ENCODE measurements around the gene HDAC4. TPM values are rescaled to one million over a fixed set of nuclear protein-coding genes. Genes with fewer than 3 reads are reported as not detected.

The HDAC4 gene
- total RNA-seq, 1 experiment from 2014 or later: 61.5 TPM

DNA sequence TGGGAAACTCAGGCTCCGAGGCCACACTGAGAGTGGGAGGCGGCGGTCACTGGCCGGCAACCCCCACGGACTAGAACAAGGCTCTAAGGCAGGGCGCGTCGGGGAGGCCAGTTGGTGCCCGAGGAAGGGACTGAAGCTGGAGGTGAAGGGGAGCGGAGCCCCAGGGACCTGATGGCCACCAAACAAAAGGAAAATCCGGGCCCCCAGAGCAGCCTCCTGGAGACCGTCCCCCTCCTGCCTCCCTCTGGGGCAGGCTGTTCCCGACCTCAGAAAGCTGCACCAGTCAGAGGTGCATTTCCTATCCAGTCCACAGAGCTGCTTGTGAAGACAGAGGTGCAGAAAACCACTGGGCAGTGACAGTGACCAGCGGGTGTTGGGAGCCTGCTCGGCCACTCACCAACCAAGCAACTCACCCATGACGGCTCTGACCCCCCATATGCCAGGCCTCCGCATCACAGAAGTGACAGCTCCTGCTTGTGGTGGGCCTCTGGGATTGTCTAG, 380.2 kb downstream of the HDAC4 start:
- H3K4me2 ChIP-seq: no peak overlapping the region
- H3K36me3 ChIP-seq (ENCODE audit: low read depth): no peaks in the 10 kb centered on the region
- peaks cover 3% of the 10 kb centered on the region; the same call in 1 of the 2 replicates for H4K20me1 ChIP-seq (ENCODE audit: insufficient read depth)
- no TSS peak for BruUV-seq (replicated peaks)
- no peaks in the 10 kb centered on the region for H3K79me2 ChIP-seq (ENCODE audit: low read depth)
- no peaks in the 10 kb centered on the region for H3K9me2 ChIP-seq (ENCODE audit: insufficient read depth)
- H3K27ac ChIP-seq: no peak overlapping the region
- H3F3A ChIP-seq (ENCODE audit: insufficient read depth, low read depth): peaks cover 6% of the 10 kb centered on the region; the same call in 1 of the 2 replicates
- intact Hi-C loops (cut with micrococcal nuclease; ENCODE audit: unreplicated experiment): no loop called here
- no peaks in the 10 kb centered on the region for H3K9me3 ChIP-seq (ENCODE audit: insufficient read depth, low read depth)
- ChIA-PET CTCF (no interaction called here), POLR2A (ENCODE audit: unreplicated experiment) (no interaction called here)
- DNase-seq: no peak
- no peak overlapping the region for H2AFZ ChIP-seq
- H3K4me1 ChIP-seq (replicated peaks; ENCODE audit: insufficient read depth): no peaks in the 10 kb centered on the region
- H3K27me3 ChIP-seq (ENCODE audit: insufficient read depth, low read depth): peaks cover 99% of the 10 kb centered on the region
- TF ChIP-seq CTCF (conservative IDR thresholded peaks at IDR 0.05): no peak
- no peak for TF ChIP-seq EZH2 (IDR thresholded peaks at IDR 0.05; ENCODE audit: low read depth)
- H3K4me3 ChIP-seq: no peak overlapping the region

DNA sequence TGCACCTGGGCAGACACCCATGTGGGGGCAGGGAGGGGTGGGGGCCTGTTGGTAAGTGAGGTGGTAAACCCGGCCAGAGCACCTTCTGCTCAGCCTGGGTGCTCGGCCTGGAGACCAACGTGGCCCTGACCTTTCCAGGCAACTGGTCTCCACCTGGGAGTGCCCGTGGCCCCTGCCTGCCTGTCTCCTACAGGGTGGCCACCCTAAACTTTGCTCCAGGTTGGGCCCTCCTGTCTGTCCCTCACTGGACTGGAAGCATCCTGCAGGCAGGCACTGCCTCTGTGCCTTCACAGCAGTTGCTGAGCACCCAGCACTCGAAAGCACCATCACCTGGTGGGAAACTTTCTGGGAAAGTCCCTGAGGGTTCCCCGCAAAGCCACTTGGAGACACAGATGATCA, 381.6 kb downstream of the HDAC4 start:
- Histone ChIP-seq H3K9me2 (ENCODE audit: insufficient read depth) (no peaks in the 10 kb centered on the region), H3F3A (ENCODE audit: insufficient read depth, low read depth) (peaks cover 6% of the 10 kb centered on the region; the same call in 1 of the 2 replicates), H3K4me1 (replicated peaks; ENCODE audit: insufficient read depth) (no peaks in the 10 kb centered on the region), H3K4me2 (no peak overlapping the region), H2AFZ (no peak overlapping the region), H3K27me3 (ENCODE audit: insufficient read depth, low read depth) (peaks cover 100% of the 10 kb centered on the region), H4K20me1 (ENCODE audit: insufficient read depth) (peaks cover 3% of the 10 kb centered on the region; the same call in 1 of the 2 replicates), H3K36me3 (ENCODE audit: low read depth) (no peaks in the 10 kb centered on the region), H3K4me3 (no peak overlapping the region), H3K27ac (no peak overlapping the region), H3K79me2 (ENCODE audit: low read depth) (no peaks in the 10 kb centered on the region), H3K9me3 (ENCODE audit: insufficient read depth, low read depth) (no peaks in the 10 kb centered on the region)
- intact Hi-C loops (cut with micrococcal nuclease; ENCODE audit: unreplicated experiment): no loop called here
- BruUV-seq (replicated peaks): no TSS peak
- ChIA-PET POLR2A (ENCODE audit: unreplicated experiment) (no interaction called here), CTCF (no interaction called here)
- no peak for DNase-seq
- TF ChIP-seq EZH2 (IDR thresholded peaks at IDR 0.05; ENCODE audit: low read depth): no peak
- TF ChIP-seq CTCF (conservative IDR thresholded peaks at IDR 0.05): no peak

DNA sequence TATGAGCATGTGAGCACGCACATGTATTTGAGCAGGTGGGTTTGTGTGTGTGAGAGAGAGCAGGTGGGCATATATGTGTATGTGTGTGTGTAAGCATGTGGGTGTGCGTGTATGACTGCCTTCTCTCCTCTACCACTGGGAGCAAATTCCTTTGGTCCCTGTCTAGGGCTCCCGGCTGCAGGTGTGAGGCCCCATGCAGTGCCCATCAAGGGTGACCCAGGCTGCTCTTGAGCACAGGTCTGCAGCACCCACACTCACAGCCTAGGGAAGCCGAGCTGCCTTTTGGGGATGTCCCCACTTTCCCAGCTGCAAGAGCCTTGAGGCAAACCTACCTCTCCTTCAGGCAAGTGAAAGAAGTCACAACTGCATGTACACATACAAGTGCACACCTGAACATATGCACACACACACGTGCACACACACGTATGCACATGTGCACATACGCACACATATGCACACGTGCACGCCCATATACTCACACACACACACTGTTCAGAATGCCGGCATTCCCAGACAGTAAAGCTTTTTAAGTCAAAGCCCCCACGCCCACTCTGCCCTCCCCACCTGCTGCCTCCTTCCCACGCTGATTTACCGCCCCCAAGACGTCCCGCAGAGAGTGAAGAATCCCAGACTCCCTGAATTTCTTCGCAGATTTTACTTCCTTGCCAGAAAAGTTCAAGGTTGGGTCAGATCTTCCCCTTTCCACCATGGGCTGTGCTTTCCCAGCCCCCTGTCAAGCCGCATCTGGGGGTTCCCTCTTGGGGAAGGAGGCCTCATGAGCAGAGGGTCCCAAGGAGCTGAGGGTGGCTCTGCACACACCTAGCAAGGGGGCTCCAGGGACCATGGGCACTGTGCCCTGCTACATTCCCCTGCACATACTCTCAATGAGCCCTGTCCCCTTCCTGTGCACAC, 382.3 kb downstream of the HDAC4 start:
- Histone ChIP-seq H3K4me1 (replicated peaks; ENCODE audit: insufficient read depth) (no peaks in the 10 kb centered on the region), H3F3A (ENCODE audit: insufficient read depth, low read depth) (peaks cover 6% of the 10 kb centered on the region; the same call in 1 of the 2 replicates), H3K4me2 (no peak overlapping the region), H3K36me3 (ENCODE audit: low read depth) (no peaks in the 10 kb centered on the region), H3K27me3 (ENCODE audit: insufficient read depth, low read depth) (peaks cover 100% of the 10 kb centered on the region), H2AFZ (no peak overlapping the region), H3K79me2 (ENCODE audit: low read depth) (no peaks in the 10 kb centered on the region), H3K9me2 (ENCODE audit: insufficient read depth) (no peaks in the 10 kb centered on the region), H3K4me3 (no peak overlapping the region), H4K20me1 (ENCODE audit: insufficient read depth) (no peaks in the 10 kb centered on the region; the same call in 1 of the 2 replicates), H3K27ac (no peak overlapping the region), H3K9me3 (ENCODE audit: insufficient read depth, low read depth) (no peaks in the 10 kb centered on the region)
- ChIA-PET POLR2A (ENCODE audit: unreplicated experiment) (no interaction called here), CTCF (no interaction called here)
- BruUV-seq (replicated peaks): no TSS peak
- DNase-seq: no peak
- intact Hi-C loops (cut with micrococcal nuclease; ENCODE audit: unreplicated experiment): no loop called here
- TF ChIP-seq EZH2 (IDR thresholded peaks at IDR 0.05; ENCODE audit: low read depth): no peak
- no peak for TF ChIP-seq CTCF (conservative IDR thresholded peaks at IDR 0.05)
